Left ventricle myocardium superior (tissue), 1 donor: ENCODE results near the gene ITIH4. TPM values are rescaled to one million over a fixed set of nuclear protein-coding genes. Genes with fewer than 3 reads are reported as not detected.

Experiments
- ATAC-seq: fragments of 200-7000 bp; cut with Tn5 transposase; one replicate; pipeline ENCODE4 v1.9.1; 2020; ENCODE audit warnings: mild to moderate bottlenecking, moderate library complexity
- DNase-seq: peaks from one replicate; pipeline ENCODE4 v3.0.0-alpha.2; 2020
- intact Hi-C: fragments of 100-400 bp; cut with micrococcal nuclease; formaldehyde crosslinking; loops from one replicate; pipeline ENCODE4 v1.11.0; 2022
- total RNA-seq: library from RNA; stranded (reverse); fragmentation: NEBNext Ultra II Directional; extraction: Animal tissue kit (Norgen Biotek cat#: 25700); gene quantifications from one replicate; pipeline ENCODE4 v1.2.1, GENCODE V29; 2021
- donor health status: DM: no; HTN: yes; CAD: no; lungs with severe emphysema.

The ITIH4 gene
- total RNA-seq, 1 donor from 2014 or later, result 4.1 TPM

DNA sequence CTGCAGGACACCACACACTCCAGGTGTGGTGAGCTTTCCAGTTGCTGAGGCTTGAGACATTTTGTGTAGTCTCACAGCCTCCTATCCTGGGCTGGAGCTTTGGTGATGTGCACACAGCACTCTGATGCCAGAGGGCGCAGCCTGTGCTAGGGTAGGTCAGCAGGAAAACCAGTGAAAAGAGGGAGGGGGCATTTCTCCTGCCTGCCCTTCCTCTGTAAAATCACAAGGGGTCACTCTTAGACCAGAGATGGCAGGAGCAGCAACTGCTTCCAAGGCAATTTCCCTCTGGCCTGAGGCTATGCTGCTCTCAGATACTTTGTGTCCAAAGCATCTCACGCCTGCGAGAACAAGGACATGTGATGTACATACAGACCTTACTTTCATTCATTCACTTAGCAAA is 20.9 kb upstream of the ITIH4 start:
- intact Hi-C loops, result no loop called here
- ATAC-seq (peak; percentile 54), DNase-seq (no peak)

DNA sequence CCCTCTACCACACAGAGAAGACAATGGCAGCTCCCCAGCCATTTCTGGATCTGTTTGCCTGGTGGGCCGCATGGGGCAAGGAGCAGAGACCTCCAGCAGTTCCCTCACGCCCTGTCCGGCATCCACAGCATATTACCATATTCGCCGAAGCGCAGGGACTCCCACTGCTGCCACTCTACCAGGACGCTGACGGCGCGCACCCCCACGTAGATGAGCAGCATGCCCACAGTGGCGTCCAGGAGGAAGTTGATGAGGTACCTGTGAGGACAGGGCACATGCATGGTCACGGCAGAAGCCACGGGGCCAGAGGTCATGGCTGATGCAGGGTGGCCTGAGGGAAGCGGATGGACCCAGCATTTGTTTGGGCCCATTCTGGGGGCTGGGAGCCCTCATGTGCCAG is 19.2 kb upstream of the ITIH4 start:
- intact Hi-C loops, result no loop called here
- ATAC-seq (no peak), DNase-seq (no peak)

DNA sequence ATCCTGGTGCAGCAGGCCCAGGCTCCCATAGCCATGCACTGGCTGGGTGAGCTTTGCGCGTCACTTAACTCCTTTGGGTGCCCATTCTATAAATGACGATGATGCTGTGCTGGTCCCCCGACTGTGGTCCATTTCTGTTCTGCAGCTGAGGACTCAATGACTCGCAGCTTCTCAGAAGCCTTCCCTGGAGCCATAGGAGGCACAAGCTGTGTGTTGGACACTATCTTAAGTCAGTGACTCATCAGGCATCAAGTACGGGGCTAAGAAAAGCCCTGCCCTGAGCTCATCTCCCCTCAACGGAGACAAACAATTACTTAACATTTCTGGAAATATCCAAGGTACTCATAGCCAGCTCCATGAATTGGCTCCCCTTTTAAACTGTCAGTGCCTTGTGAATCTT is 18.1 kb upstream of the ITIH4 start:
- intact Hi-C loops, result no loop called here
- no peak for ATAC-seq
- DNase-seq, result no peak

DNA sequence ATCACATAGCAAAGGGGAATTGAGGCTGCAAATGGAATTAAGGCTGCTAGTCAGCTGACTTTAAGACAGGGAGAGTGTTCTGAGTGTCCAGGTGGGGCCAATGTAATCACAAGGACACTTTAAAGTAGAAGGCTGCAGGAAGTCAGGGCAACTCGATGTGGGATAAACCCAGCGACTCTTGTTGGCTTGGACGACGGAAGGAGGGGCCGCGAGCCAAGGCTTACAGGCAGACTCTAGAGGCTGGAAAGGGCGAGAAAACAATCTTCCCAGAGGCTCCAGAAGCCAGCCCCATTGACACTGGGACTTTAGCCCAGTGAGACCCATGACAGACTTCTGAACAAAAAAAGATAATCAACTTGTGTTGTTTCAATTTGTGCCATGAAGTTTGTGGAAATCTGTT is 17.3 kb upstream of the ITIH4 start:
- intact Hi-C loops, result no loop called here
- DNase-seq (no peak), ATAC-seq (no peak)

DNA sequence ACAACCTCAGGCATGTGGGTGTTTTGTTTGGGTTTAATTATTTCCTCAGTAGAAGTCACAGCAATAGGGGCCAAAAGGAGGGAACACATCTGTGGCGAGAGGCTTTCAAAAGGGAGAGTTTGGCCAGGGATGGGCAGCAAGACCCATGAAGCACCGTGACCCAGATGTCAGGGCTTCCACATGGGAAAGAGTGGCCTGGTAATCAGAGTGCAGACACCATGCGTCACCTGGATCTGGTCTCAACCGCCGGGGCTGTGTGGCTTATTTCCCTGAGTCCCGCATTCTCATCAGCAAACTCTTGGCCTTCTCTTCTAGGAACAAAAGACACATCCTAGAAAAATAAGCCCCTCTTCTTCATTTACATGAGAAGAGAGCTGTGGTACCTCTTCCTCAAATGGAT is 16.8 kb upstream of the ITIH4 start:
- DNase-seq (no peak), ATAC-seq (no peak)
- intact Hi-C loops, result no loop called here

DNA sequence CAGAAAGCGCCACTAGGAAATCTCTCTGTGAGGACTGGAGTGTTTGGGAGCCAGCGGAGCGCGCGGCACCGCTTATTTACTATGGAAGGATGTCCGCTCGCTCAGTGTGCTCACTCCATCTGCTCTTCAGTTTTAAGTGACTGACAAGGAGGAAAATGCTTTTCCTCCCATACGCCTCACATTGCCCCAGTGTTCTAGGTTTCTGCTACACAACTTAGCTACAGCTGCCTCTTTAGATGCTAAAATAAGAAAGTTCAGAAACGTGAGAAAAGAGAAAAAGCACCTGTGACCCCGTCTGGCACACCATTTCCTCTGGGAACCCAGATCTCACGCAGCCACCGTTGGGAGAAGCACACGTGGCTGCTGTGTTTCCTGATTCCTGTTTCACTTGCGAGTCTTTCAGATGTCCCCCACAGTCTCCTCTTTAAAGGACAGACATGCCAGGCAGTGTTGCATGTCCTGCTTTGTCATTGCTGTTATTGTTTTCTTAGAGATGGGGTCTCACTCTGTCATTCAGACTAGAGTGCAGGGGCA is 16.0 kb upstream of the ITIH4 start:
- DNase-seq (no peak), ATAC-seq (peak; percentile 4)
- intact Hi-C loops, result no loop called here

DNA sequence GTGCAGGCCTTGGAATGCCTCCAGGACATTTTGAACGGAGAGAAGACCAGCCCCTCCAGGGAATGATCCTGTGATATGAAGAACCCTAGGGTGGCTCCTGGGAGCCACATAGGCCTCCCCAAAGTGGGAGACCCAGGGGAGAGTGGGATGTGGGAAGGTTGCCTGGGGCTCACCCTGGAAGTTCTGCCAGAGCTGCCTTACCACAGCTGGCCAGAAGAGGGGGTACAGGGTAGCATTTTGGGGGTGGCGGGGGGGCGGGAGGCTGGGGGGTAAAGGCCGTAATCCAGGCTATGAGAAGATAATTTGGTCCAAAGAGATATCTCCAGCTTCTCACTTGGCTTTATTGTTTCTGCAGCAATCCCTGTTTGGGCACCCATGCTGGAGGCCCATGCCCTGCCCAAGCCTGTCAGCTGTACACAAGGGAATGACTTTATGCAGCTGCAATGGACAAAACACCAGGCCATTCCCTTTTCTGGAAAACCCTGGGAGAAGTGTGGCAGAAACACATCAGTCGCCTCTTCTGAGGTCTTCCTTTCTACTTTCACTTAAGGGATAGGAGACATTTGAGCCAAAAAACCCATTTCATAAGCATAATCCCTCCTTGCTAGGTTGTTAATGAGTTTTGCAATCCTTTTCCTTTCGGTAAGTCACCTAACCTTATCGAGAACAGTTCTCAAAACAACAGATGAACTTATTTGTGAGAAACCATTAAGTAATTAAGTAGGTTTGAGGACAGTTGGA is 15.4 kb upstream of the ITIH4 start:
- DNase-seq (no peak), ATAC-seq (peak; percentile 44)
- intact Hi-C loops, result no loop called here

DNA sequence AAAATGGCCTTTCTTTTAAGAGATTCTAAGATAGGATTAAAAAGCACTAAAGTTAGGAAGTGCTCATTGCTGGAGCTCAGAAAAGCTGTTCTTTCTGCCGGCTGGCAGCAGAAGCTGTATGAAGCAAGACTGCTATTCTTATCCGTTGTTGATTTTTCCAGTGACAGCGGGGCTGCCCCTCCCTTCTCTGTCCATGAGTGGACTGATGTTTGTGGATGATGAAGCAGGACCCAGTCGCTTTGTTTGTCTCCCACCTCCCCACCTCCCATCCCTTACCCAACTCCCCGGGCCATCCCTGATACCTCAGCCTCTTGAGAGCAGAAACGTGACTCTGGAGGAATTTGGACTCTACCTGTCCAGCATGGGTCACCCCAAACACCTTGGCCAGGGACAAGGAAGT is 14.7 kb upstream of the ITIH4 start:
- ATAC-seq, result peak; percentile 74
- intact Hi-C loops, result no loop called here
- peak; percentile 67 for DNase-seq

DNA sequence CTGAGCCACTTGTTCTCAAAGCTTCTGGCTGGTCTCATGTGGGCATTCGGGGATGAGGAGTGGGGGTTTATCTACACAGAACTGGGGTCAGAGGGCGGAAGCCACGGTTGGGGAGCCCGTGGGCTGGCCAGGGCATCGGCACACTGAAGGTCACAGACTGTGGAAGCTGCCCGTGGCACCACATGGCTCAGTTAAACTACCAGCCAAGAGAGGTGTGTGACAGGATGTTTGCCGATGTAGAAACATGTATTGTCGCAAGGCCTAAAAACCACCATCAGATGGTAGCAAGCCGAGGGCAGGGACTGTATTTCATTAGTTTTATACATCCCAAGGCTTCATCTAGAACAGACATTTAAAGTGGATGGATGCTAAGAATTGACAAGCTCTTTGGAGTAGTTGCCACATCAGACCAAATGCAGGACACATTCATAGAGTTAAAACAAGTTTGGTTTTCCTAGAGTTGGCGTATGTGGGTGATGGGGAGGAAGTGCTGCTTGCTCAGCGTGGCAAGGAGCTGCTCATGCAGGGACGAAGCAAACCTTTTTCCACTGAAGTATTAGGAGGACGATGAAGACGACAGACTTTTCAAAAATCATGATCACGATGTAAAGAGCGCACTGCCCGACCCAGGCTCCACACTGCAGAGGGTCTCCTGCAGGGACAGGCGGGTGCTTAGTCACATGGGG is 14.0 kb upstream of the ITIH4 start:
- intact Hi-C loops, result no loop called here
- ATAC-seq (no peak), DNase-seq (no peak)

DNA sequence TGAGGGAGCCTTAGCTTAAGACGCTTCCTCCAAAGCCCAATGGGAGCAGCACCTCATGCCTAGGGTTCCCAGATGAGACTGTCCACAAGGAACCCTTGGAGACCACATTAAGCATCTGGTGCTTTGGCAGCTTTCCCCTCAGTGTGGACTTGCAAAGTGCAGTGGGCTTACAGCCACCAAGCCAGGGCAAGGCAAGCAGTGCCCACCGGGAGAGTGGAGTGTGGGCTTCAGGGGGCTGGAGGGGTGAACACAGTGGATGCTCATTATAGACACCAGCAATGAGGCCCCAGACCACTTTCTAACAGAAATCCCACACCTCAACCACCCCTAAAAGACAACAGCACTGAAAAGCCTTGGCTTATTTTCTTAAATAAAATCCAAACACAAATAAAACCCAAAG is 13.4 kb upstream of the ITIH4 start:
- DNase-seq (no peak), ATAC-seq (no peak)
- intact Hi-C loops, result no loop called here

DNA sequence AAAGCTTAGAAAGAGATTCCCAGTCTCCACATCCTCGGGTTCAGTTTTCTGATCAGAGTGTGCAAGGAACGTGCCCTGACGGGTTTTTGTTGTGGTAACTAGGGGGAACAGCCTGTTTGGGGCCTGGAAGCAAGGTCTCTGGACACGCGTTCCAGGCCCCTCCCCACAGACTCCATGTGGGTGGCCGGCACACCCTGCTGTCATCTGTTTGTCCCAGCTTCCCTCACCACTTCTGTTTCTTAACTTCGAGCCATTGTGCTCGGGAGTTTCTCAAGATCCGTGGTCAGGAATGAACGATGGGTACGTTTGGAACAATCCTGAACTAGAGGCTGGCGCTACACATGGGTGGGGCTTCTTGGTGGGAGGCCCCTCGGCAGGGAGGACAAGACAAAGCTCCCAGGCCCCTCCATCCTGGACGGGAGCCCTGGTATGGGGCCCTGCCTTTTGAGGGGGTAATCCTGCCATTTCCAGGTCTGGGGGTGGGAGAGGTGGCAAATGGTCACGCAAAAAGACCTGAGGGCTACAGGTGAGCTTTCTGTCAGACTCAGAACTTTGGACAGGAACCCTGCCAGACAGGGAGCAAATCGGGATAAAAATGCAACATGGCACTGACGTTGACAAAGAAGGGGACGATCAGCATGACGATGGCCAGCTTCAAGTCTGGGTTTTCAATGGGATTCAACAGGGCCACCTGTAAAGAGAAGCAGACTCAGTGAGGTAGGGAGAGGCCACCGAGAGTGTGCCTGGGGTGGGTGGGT is 12.8 kb upstream of the ITIH4 start:
- no peak for DNase-seq
- intact Hi-C loops, result no loop called here
- no peak for ATAC-seq

DNA sequence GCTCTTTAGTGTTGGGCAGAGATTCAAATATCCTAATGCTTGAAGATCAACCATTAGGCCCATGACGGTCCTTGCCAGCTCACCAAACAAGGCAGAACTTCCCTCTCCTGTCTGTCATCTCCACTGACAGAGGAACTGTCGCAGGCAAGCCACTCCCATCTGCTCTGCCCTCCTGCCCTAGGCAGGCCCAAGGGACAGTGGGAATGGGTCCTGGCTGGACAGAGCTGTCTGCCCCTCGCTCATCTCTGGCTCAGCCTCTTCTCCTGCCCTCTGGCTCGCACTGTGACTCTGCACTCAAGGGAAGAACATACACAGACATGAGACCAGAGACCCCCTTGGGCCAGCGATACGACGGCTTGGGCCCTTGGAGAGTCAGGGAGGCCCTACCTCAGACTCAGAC is 12.0 kb upstream of the ITIH4 start:
- DNase-seq (peak; percentile 53), ATAC-seq (peak; percentile 66)
- intact Hi-C loops, result no loop called here

DNA sequence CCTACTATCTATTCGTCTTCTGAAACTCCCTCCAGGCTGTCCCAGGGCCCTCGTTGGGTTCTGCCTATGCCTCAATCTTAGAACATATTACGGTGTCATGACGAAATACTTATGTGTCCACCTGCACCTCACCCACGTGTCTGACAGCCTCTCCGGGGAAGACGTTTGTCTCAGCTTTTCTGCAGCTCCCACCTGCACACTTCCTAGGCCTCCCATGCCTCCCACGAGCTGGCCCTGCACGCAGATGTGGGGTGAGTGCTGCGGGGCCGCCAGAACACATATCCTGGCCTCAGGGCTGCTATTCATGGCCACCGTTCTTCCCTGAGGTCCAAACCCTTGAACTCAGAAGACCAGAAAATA is 11.5 kb upstream of the ITIH4 start:
- intact Hi-C loops, result no loop called here
- ATAC-seq (no peak), DNase-seq (no peak)

DNA sequence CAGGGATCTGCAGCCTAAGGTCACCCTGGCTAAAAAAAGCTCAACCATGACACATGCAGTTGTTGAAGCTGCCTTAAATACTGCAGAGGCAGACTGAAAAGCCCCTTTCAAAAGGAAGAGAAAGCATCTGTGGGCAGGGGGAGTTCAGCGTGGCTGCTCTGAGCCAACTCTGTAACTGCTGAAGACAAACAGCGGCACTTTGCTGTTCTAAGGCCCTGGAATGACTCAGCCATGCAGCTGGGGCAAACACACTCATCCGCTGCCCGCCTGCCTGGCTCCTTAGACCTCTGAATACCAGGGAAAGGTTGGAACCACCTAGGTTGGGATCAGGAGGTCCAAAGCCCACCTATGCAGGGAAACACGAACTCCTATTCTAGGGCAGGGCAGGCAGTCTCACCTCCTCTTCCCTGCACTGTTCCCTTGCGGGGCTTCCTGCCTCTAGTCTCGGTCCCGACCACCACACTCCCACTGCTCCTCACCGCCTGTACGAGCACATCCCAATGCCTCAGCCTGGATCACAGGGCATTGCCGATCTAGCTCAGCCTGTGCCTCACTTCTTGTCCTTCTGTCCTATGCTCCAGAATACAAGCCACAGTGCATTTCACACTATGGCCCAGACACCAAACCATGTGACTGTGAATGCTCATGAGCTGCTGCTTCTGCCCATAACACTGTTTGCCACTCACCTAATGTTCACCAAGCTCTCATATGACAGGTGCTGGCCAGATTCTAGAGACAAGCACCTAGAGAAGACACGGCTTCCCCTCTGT is 10.9 kb upstream of the ITIH4 start:
- intact Hi-C loops, result no loop called here
- DNase-seq, result no peak
- peak; percentile 31 for ATAC-seq

DNA sequence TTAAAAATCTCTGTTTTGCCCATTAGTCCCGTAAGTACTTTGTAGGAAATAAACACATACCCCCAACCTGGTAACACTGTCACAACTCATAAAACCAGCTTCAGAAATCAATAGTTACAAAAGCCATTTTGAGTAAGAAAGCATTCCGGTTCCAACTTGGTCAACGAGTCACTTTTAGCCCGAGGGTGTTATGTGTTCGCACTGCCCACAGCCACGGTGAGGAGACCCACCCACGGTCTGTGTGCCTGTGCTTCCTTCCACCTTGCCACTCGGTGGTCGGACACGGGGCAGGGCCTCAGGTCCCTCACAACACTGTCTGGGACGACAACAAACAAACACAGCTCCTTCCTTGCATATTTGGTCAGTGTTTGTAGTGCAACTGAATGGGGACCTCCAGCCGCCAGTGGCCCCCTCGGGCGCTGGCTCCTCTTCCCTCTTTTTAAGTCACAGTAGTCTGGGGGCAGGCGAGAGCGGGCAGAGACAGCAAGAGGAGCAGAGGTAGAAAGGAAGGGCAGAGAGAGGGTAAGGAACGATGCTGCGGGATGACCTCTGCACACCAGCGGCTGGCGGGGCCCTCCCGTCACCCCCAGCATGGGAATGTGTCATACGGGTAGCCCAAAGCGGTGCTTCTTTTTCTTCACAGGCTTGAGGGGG is 9.5 kb upstream of the ITIH4 start:
- intact Hi-C loops, result no loop called here
- ATAC-seq (no peak), DNase-seq (peak; percentile 20)

DNA sequence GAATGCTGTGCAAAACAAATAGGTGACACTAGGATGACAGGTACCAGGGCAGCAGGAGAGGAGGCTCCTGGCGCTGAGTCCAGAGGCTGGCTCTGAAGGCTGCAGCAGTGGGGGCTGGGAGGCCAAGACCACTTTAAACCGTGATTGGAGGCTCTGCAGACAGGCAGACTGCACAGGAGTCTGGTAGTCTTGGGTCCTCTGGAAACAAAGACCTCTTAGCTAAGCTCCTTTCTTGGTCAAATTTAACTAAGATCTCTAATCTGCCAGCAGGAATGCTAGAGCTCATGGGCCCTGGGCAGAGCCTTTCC is 8.8 kb upstream of the ITIH4 start:
- intact Hi-C loops, result no loop called here
- no peak for ATAC-seq
- DNase-seq, result peak; percentile 11

DNA sequence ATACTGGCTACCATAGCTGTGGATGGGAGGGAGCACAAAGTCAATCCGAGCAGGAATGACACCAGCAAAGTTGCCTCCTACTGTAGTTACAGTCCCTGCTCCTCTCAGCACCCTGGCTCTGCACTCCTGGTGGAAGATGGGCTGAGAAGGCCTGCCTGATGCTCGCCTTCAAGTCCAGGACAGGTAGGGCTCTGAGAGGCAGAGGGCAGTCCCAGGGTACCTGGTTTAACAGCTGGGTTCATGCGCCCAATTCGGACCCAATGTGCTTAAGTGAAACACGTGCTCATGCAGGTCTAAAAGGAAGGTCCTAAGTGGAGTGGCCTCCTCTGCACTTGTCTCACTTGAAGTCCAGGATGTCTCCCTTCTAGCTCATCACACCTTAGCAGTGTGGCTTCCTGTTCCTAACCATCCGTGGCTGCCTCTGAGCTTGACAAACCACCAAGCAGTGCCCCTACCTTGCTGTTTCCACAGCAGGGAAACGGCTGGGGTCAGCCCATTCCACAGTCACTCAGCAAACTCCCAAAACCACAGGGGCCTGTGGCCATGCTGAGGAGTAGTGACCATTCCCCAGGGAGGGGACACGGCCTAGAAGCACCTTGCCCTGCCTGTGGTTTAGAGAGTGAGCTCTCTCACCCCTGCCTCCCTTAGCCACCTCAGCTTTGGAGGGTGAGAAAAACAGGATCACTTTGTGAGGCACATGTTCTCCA is 8.2 kb upstream of the ITIH4 start:
- DNase-seq (peak; percentile 10), ATAC-seq (no peak)
- intact Hi-C loops, result no loop called here

DNA sequence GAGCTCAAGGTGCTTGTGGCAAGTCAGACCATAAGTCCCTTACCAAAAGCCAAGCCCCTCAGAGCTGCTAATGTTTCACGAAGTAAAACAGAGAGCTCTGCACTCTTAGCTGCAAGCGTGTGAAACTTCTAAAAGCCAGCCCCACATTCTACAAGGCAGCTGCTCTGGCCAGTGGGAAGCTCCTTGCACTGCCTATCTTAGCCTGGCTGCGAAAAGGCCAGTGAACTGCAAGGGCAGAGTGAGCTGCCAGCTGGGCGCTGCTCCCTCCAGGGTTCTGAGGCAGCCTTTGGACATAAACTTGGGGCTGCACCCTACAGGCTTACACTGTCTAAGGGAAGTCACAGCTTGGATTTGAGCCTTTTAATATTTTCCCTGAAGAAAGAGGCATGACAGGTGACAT is 6.5 kb upstream of the ITIH4 start:
- DNase-seq, result peak; percentile 35
- peak; percentile 34 for ATAC-seq
- intact Hi-C loops, result no loop called here

DNA sequence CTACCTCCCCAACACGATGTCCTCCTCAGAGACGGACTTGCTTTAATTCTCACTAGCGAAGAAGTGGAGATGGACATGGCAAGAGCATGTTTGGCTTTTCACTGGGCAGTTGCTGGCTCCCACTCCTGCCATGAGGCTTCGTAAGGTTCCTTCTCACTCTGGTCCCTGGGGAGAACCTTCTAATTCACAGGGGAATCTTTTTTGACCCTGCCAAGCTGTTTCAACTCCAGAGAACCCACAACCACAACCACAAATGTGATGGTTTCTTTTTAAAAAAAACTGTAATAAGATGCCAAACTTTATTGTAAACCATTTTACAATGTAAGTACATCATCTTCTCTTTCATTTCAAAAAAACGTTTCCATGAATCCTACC is 6.0 kb upstream of the ITIH4 start:
- no peak for ATAC-seq
- no peak for DNase-seq
- intact Hi-C loops, result no loop called here
